Mesenchymal stem cell (in vitro differentiated cells and primary cell): Measurements from ENCODE around the gene ALPG. TPM values are rescaled to one million over a fixed set of nuclear protein-coding genes. Genes with fewer than 3 reads are reported as not detected.

Source experiments
- DNase-seq: peaks from one replicate; pipeline ENCODE4 v3.0.0-alpha.2; 2013
- H2AFZ ChIP-seq: one replicate; pipeline ENCODE4 v1.6.1; 2013; ENCODE audit warnings: low read depth, mild to moderate bottlenecking, control low read depth, inconsistent platforms, low read length, moderate library complexity
- H2AK5ac ChIP-seq: 2 replicates; pipeline ENCODE4 v1.6.1; 2013; ENCODE audit warnings: low read length, moderate library complexity, mild to moderate bottlenecking, inconsistent platforms; ENCODE audit not compliant: severe bottlenecking
- H2BK120ac ChIP-seq: one replicate; pipeline ENCODE4 v1.6.1; 2013; ENCODE audit warnings: low read depth, mild to moderate bottlenecking, inconsistent platforms, low read length, moderate library complexity
- H2BK12ac ChIP-seq, 2 experiments: one replicate each; pipeline ENCODE4 v1.6.1; 2013; ENCODE audit warnings: inconsistent platforms in 2 of 2, low read length in 2 of 2, mild to moderate bottlenecking in 2 of 2, moderate library complexity in 2 of 2, control low read depth in 1 of 2
- H2BK15ac ChIP-seq: one replicate; pipeline ENCODE4 v1.6.1; 2013; ENCODE audit warnings: mild to moderate bottlenecking, low read depth, inconsistent platforms; ENCODE audit not compliant: poor library complexity, severe bottlenecking
- H2BK5ac ChIP-seq: 2 replicates; pipeline ENCODE4 v1.6.1; 2013; ENCODE audit warnings: low read depth, mild to moderate bottlenecking, low read length, control low read depth, inconsistent platforms; ENCODE audit not compliant: poor library complexity, severe bottlenecking
- H3K14ac ChIP-seq, 2 experiments: one replicate each; pipeline ENCODE4 v1.6.1; 2013; ENCODE audit warnings: inconsistent platforms in 2 of 2, low read length in 2 of 2, control low read depth in 1 of 2, mild to moderate bottlenecking in 1 of 2, moderate library complexity in 1 of 2
- H3K18ac ChIP-seq, 2 experiments: one replicate each; pipeline ENCODE4 v1.6.1; 2013; ENCODE audit warnings: inconsistent platforms in 2 of 2, low read length in 2 of 2, control low read depth in 1 of 2, low read depth in 1 of 2, mild to moderate bottlenecking in 1 of 2
- H3K23ac ChIP-seq, 2 experiments: one replicate each; pipeline ENCODE4 v1.6.1; 2013; ENCODE audit warnings: inconsistent platforms in 2 of 2, low read length in 2 of 2, mild to moderate bottlenecking in 2 of 2, moderate library complexity in 2 of 2, control low read depth in 1 of 2
- H3K27ac ChIP-seq: 2 replicates; pipeline ENCODE4 v1.5.1; 2013; ENCODE audit warnings: mild to moderate bottlenecking, moderate library complexity, low read length, control low read depth, inconsistent platforms; ENCODE audit not compliant: poor library complexity, severe bottlenecking
- H3K27me3 ChIP-seq, 2 experiments: 2 replicates each; pipeline versions ENCODE4 v1.6.1 to v1.7.0; 2013; ENCODE audit warnings: low read length in 2 of 2, mild to moderate bottlenecking in 2 of 2, moderate library complexity in 2 of 2, control low read depth in 1 of 2, inconsistent platforms in 1 of 2; ENCODE audit not compliant: control insufficient read depth in 1 of 2, insufficient read depth in 1 of 2
- H3K36me3 ChIP-seq, 2 experiments: 2 replicates each; pipeline versions ENCODE4 v1.6.1 to v1.7.0; 2013; ENCODE audit warnings: low read length in 2 of 2, control low read depth in 1 of 2, inconsistent platforms in 1 of 2, low read depth in 1 of 2, mild to moderate bottlenecking in 1 of 2; ENCODE audit not compliant: insufficient read depth in 2 of 2, control insufficient read depth in 1 of 2
- H3K4ac ChIP-seq, 2 experiments: one replicate each; pipeline ENCODE4 v1.6.1; 2013; ENCODE audit warnings: inconsistent platforms in 2 of 2, low read length in 2 of 2, mild to moderate bottlenecking in 2 of 2, moderate library complexity in 2 of 2, control low read depth in 1 of 2, low read depth in 1 of 2
- H3K4me1 ChIP-seq: 2 replicates; pipeline ENCODE4 v1.6.1; 2013; ENCODE audit warnings: low read depth, low read length, control low read depth; ENCODE audit not compliant: control insufficient read depth, insufficient read depth
- H3K4me2 ChIP-seq: 2 replicates; pipeline ENCODE4 v1.6.1; 2013; ENCODE audit warnings: low read length, mild to moderate bottlenecking, inconsistent platforms; ENCODE audit not compliant: poor library complexity, severe bottlenecking
- H3K4me3 ChIP-seq, 2 experiments: 2 replicates each; pipeline versions ENCODE4 v1.5.1 to v1.7.0; 2013; ENCODE audit warnings: low read length in 2 of 2, mild to moderate bottlenecking in 2 of 2, control low read depth in 1 of 2, low read depth in 1 of 2; ENCODE audit not compliant: insufficient read depth in 1 of 2
- H3K79me1 ChIP-seq: replicated peaks from 2 replicates; pipeline ENCODE4 v1.6.1; 2013; ENCODE audit warnings: mild to moderate bottlenecking, control low read depth, low read length, inconsistent platforms; ENCODE audit not compliant: poor library complexity, severe bottlenecking
- H3K9ac ChIP-seq: 2 replicates; pipeline ENCODE4 v1.7.0; 2013; ENCODE audit warnings: mild to moderate bottlenecking, low read length, moderate library complexity
- H3K9me3 ChIP-seq: 2 replicates; pipeline ENCODE4 v1.7.0; 2013; ENCODE audit warnings: mild to moderate bottlenecking, low read length; ENCODE audit not compliant: control insufficient read depth
- H4K8ac ChIP-seq: one replicate; pipeline ENCODE4 v1.6.1; 2013; ENCODE audit warnings: inconsistent platforms, mild to moderate bottlenecking, low read length, moderate library complexity
- H4K91ac ChIP-seq: one replicate; pipeline ENCODE4 v1.6.1; 2013; ENCODE audit warnings: mild to moderate bottlenecking, low read length, inconsistent platforms
- WGBS: methylation state at CpG from one replicate; pipeline ENCODE4 v1.1.7; 2013; ENCODE audit warnings: mixed read lengths; 5-methylcytosine and 5-hydroxymethylcytosine counted together
- small RNA-seq: library from polyadenylated mRNA; stranded (forward); fragments of <200 nt; extraction: miRNeasy Mini kit (QIAGEN cat#:217004); gene quantifications from one replicate; pipeline ENCODE3, GENCODE V24; 2013; ENCODE audit warnings: low read depth

ALPG gene

GRCh38 chr2:232459419-232460035, 52.9 kb downstream of the ALPG start:
- no peaks in the 10 kb centered on the region for H3K36me3 ChIP-seq
- no peak overlapping the region for H4K8ac ChIP-seq
- H3K4me2 ChIP-seq = no peak overlapping the region
- H3K9ac ChIP-seq = no peak overlapping the region
- H3K9me3 ChIP-seq = no peaks in the 10 kb centered on the region
- H2BK12ac ChIP-seq = no peak overlapping the region
- H3K4me1 ChIP-seq = peaks cover 11% of the 10 kb centered on the region
- no peak overlapping the region for H3K4me3 ChIP-seq
- no peak overlapping the region for H3K18ac ChIP-seq
- no peak overlapping the region for H3K23ac ChIP-seq
- H4K91ac ChIP-seq = no peak overlapping the region
- no peak overlapping the region for H2AK5ac ChIP-seq
- H3K27ac ChIP-seq = no peak overlapping the region
- WGBS = 85% methylated on average over 11 of the region's 11 CpGs
- no peak overlapping the region for H2AFZ ChIP-seq
- H2BK5ac ChIP-seq = no peak overlapping the region
- peaks cover 53 to 81% of the 10 kb centered on the region in 2 experiments for H3K27me3 ChIP-seq
- no peak overlapping the region for H2BK15ac ChIP-seq
- no peak overlapping the region for H2BK120ac ChIP-seq
- H3K14ac ChIP-seq = no peak overlapping the region
- no peaks in the 10 kb centered on the region for H3K79me1 ChIP-seq
- H3K4ac ChIP-seq = no peak overlapping the region
- no peak for DNase-seq

GRCh38 chr2:232460171-232460570, 53.5 kb downstream of the ALPG start:
- no peak overlapping the region for H3K4me2 ChIP-seq
- H3K79me1 ChIP-seq = no peaks in the 10 kb centered on the region
- H2AFZ ChIP-seq = no peak overlapping the region
- H3K4ac ChIP-seq = no peak overlapping the region
- peaks cover 48 to 81% of the 10 kb centered on the region in 2 experiments for H3K27me3 ChIP-seq
- H3K9me3 ChIP-seq = no peaks in the 10 kb centered on the region
- no peak overlapping the region for H2BK15ac ChIP-seq
- WGBS = 17% methylated on average over 1 of the region's 2 CpGs
- peaks cover 11% of the 10 kb centered on the region for H3K4me1 ChIP-seq
- no peak overlapping the region for H2BK5ac ChIP-seq
- no peak overlapping the region for H3K18ac ChIP-seq
- no peak overlapping the region for H3K4me3 ChIP-seq
- H4K91ac ChIP-seq = no peak overlapping the region
- H4K8ac ChIP-seq = no peak overlapping the region
- DNase-seq = no peak
- H3K27ac ChIP-seq = no peak overlapping the region
- no peaks in the 10 kb centered on the region for H3K36me3 ChIP-seq
- no peak overlapping the region for H2AK5ac ChIP-seq
- no peak overlapping the region for H2BK120ac ChIP-seq
- H2BK12ac ChIP-seq = no peak overlapping the region
- no peak overlapping the region for H3K14ac ChIP-seq
- no peak overlapping the region for H3K23ac ChIP-seq
- H3K9ac ChIP-seq = no peak overlapping the region

Small RNA genes lying within 50 kb of the gene (small RNA-seq; reads per million reads assigned to genes)
- not detected for gene AC068134.4
